Fibroblast of lung (primary cell): ENCODE measurements around the gene PAX7.

Experiments
- EZH2 ChIP-seq: IDR thresholded peaks from 2 replicates; pipeline ENCODE4 v1.5.1; 2012; ENCODE audit warnings: low read length, control low read depth, mild to moderate bottlenecking; ENCODE audit errors: missing control alignments
- TF ChIP-seq, protein P1 (sequence below), 2 donors: IDR thresholded peaks in 1 of 2; conservative IDR thresholded peaks in 1 of 2; 1 replicate in 1 of 2; 2 replicates in 1 of 2; pipeline ENCODE4 v1.5.1; 2011 to 2012; ENCODE audit warnings: low read length in 2 of 2, control low read depth in 1 of 2, inconsistent platforms in 1 of 2, low read depth in 1 of 2, mild to moderate bottlenecking in 1 of 2

DNA sequence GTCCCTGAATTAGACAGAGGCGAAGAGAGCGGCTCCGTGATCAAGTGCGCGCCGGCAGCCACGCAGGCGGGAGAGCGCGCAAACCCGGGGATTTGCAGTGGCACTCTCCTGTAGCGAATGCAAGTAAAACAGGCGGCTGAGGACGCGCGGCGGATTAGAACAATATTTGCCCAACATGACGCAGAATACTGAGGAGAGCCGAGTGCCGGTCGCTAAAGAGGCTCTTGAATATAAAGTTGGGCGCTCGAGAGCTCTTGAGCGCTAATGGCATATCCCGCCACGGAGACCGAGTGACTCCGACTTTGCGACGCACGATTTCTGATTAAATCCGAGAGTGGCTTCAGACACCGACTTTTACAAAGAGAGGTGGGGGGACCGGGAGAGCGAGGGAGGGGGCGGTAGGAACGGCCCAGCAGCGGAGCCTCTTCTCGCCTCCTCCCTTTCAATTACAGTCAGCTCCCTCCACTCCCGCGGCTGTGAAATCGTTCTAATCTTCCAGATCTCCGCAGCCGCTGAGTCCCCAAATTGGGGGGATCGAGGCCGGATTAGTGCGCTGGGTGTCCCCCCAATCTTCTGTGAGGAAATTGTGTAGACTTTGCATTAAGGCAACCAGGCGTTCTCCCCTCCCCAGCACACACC is 2.3 kb downstream of the PAX7 start:
- TF ChIP-seq, protein P1, sequence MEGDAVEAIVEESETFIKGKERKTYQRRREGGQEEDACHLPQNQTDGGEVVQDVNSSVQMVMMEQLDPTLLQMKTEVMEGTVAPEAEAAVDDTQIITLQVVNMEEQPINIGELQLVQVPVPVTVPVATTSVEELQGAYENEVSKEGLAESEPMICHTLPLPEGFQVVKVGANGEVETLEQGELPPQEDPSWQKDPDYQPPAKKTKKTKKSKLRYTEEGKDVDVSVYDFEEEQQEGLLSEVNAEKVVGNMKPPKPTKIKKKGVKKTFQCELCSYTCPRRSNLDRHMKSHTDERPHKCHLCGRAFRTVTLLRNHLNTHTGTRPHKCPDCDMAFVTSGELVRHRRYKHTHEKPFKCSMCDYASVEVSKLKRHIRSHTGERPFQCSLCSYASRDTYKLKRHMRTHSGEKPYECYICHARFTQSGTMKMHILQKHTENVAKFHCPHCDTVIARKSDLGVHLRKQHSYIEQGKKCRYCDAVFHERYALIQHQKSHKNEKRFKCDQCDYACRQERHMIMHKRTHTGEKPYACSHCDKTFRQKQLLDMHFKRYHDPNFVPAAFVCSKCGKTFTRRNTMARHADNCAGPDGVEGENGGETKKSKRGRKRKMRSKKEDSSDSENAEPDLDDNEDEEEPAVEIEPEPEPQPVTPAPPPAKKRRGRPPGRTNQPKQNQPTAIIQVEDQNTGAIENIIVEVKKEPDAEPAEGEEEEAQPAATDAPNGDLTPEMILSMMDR (conservative IDR thresholded peaks at IDR 0.05 in 1 of 2, IDR thresholded peaks at IDR 0.05 in 1 of 2; ENCODE audit: low read depth in 1 of 2, low read length in 2 of 2) = no peak
- TF ChIP-seq EZH2 = peak; percentile 72
